ENCODE data around the gene RHOT1.
"Not testable (repeated sequence)": the region's sequence is repeated elsewhere in the genome, so short reads cannot be mapped to it uniquely, and the experiment has no call there.

The RHOT1 gene

GRCh38 chr17:32240750-32241149, 98.4 kb downstream of the RHOT1 start:
- DNase-seq = no peak

- no peak for DNase-seq
Measured at GRCh38 chr17:32241640-32242039, 99.3 kb downstream of the RHOT1 start.

- no peak for DNase-seq
Measured at GRCh38 chr17:32249475-32249874, 107.2 kb downstream of the RHOT1 start.

DNA sequence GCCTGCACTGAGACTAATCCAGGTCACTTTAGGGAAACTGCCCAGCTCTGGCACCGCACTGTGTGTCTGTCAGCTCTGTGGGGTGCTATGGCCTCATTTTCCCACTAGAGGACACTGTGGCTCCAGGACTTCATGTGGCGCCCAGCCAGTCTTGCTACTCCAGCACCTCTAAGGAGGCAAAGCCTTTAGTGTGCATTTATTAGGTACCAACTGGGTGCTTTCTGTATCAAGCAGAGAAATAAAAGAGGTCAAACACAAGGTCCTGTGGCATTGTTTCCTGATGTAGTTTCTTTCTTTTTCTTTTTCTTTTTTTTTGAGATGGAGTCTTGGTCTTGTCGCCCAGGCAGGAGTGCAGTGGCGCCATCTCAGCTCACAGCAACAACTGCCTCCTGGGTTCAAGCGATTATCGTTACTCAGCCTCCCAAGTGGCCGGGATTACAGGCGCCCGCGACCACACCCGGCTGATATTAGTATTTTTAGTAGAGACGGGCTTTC, 110.9 kb downstream of the RHOT1 start:
- peak; percentile 69 for DNase-seq

DNA sequence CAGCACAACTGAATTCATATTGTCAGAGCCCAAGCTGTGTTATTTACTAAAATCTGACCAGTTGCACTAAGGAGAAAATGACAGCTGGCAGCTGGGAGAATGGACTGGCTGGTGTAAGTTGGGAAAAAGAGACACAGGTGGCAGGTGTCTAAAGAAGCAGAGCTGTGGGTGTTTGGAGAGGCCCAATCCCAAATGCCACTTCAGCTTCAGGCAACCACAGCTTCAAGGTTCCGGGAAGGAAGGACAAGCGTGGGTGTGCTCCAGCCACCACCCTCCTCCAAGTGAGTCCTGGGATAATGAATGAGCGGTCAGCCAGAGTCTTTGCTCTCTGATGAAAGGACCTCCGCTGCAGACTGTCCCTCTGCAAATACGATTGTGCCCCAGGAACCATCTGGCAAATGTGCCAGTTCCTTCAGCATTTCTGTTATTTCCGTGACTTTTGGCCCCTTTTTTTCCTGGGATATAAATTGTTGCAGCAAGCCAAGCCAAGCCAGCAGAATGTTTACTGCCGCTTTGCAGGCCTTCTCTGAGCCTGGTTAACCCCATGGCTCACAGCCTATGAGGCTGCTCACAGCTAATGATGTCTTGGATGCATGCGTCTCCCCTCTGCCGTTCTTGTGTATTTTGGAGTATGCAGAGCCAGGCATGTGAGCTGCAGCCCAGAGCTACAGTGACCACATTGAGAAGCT, 113.9 kb downstream of the RHOT1 start:
- DNase-seq = peak; percentile 15

- no peak for DNase-seq
Measured at GRCh38 chr17:32256701-32257019, 114.4 kb downstream of the RHOT1 start.

DNA sequence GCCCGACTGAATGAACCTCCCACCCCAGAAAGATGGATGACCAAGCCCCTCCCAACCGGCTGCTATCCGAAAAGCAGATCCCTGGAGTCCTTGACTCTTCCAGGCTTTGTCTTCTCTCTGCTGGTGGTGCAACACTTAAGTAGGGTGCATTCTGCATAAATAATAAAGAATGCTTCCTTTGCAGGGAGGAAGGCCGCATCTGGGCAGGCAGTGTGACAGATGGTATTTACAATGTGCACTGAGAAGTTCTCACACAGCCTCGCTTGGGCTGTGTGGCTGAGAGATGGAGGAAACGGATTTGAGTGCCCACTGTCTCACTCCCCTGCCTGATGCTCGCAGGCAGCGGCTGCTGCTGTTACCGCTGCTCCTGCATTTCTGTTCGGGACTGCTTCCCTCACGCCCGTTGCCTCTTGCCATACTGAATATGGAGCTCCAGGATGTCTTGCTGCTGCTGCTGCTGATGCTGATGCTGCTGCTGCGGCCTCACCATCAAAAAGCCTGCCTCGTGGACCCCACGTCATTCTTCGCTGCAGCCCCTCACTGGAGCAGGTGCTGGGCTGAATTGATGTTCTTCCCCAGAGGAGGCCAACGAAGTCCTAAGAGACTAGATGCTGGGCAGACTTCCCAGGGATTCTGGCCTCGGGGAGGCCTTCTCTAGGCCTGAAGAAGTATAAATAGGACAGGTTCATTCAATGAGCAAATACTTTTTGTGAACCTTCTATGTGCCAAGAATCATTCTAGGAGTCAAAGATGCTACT, 116.3 kb downstream of the RHOT1 start:
- peak; percentile 97 for DNase-seq

DNA sequence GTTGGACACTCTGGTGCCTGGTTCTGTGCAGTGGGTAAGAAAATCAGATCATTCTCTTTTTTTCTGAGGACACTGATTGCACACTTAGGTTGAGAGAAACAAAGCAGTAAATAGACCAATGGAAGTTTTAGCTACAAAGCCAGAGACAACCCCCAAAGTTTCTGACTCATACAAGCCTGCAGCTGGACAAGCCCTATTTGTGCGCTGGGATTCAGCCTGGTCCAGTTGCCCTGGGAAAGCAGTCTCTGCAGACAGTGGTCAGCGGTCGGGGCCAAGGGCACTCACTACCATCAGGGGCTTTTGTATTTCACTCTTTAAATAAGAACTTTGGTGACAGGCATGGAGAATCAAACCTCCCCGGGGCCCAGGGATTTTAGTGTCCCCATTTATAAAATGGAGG, 117.3 kb downstream of the RHOT1 start:
- DNase-seq = no peak

DNA sequence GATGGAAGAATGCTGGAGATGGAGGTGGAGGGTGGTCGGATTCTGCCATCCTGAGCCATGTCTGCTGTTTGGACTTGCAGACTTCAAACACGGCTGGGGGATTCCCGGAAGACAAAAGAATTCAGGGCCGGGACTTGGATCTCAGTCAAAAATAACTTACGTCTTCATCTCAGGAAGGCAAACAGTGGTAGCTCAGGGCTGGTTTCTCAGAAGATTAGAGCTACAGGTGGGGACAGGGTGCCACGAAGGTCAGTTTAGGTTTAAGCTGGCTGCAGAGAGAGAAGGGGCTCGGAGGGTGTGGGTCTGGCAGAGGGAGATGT, 119.1 kb downstream of the RHOT1 start:
- no peak for DNase-seq

- no peak for DNase-seq
Measured at GRCh38 chr17:32261936-32262510, 119.7 kb downstream of the RHOT1 start.

DNA sequence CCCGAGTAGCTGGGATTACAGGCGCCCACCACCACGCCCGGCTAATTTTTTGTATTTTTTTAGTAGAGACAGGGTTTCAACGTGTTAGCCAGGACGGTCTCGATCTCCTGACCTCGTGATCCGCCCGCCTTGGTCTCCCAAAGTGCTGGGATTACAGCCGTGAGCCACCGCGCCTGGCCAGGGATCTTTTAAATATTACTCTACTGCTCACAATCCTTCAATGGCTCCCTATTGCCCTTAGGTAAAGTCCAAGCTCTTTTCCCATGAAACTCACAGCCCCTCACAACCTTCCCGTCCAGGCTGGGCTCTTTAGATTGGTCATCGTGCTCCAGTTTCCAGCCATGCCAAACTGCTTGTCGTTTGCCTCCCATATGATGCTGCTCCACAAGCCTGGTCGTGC, 121.2 kb downstream of the RHOT1 start:
- not testable (repeated sequence) for DNase-seq

DNA sequence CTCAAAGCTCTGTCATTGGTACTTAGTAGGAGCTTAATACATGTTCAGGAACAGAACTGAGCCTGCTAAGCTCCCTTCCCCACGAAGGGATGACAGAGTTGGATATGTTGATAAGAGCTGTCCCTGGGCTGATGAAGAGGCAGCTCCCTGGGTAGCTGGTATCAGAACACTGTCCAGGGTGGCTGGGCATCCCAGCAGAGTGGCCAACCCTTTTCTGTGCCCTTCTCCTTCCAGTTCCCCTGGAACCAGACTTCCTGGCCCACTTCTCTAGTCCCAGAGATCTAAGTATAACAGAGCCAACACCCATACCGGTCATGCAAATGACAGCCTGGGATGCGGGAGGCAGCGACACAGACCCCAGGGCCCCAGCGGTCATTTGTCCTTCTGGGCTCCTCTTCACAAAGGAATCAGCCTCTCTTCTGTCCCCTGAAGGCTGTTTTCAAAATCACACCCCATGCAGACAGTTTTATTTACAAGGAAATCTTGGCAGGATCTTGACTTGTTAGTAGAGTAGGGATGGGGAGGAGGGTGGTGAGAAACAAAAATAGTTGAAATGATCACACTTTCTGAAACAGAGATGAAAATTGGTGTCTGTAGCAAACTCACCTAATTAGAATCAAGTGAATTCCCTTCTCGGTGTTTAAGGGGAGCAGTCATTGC, 122.0 kb downstream of the RHOT1 start:
- peak; percentile 13 for DNase-seq

DNA sequence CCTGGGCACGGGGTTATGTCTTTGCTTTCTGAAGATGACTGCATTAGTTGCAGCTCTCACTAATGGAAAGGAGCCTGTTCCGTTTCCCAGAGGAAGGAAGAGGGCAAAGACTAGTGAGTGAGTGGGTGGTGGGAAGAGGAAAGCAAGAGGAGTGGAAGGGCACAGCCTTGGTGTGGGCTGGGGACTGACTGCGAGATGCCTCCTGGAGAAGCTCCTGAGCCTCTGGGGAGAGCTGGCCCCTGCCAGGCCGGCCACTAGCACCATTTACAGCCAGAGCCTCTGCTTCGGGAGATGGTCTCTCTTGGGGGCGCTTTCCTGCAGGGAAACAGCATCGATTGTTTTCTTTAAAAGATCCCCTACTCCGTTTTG, 122.5 kb downstream of the RHOT1 start:
- no peak for DNase-seq

- peak; percentile 10 for DNase-seq
Measured at GRCh38 chr17:32265192-32265923, 123.1 kb downstream of the RHOT1 start, which contains the start of gene RHBDL3. TSS of gene RHBDL3 (plus strand) at chr17:32265832. CDS start at chr17:32266190, 358 bp downstream.

DNA sequence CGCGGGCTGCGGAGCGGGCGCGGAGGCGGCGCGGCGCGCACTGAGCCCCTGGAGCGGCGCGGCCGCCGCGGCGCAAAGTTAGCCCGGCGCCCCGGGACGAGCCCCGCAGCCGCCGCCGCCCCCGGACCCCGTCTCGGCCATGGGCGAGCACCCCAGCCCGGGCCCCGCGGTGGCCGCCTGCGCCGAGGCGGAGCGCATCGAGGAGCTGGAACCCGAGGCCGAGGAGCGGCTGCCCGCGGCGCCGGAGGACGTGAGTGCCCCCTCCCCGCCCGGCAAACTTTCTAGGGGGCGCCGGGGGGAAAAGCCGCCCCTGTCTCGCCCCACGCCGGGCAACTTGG, 123.7 kb downstream of the RHOT1 start:
- DNase-seq = no peak

DNA sequence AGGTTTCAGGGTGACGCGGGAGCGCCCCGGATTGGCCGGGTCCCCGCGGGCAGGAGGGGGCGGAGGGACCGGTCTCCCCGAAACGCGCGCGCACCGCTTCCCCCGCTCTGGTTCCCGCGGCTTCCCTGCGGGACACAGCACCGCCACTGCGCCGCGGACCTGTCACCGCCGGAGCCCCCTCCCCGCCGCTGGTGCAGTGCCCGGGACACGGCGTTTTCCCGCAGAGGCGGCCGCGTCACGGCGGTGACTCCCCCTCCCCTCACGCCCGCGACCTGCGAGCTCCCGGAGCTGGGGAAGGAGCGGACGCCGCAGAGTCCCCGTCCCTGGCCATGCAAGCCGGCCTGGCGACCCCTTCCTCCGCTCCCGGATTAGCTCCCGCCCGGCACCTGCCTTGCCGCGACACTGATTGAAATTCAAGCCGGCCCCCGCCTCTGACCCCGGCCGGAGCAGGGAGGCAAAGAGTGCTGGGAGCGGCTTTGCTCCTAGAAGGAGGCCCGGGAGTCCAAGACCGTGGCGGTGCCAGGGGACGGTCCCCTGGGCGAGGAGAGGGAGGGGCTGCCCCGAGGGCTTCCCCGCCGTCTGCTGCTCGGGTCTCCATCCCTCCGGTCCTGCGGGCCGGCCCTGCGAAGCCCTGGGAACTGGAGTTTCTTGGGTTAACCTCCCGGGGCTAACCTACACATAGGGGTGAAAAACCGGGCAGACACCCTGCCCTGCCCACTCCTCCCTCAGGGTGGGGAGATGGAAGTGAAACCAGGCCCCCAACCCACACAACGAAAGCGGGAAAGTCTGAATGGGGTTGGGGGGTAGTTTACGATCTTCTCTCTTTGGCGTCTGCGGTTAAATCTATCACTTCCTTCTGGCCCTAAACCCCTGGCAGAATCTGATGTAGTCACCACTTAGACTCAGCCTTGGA, 124.3 kb downstream of the RHOT1 start:
- no peak for DNase-seq

DNA sequence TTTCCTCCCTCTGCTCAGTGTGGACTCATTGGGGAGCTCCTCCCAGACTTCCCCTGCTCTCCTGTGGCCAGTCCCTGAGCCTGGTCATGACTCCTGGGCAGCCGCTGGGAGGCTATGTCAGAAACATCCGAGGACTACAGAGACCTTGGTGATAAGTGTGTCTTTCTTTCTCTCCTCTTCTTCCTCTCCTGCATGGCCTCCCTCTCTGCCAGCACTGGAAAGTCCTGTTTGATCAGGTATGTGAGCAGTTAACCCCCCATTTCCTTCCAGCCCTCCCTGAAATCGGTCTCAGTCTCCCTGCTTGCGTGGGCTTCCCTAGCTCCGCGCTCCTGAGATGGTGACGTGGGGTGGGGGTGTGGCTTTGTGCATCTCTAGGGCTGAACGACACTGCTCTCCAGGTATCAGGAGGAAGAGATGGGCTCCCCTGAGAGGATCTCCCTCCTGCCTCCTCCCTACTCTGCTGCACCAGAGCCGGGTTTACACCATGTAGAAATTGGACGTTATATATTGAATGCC, 125.4 kb downstream of the RHOT1 start:
- DNase-seq = no peak

- no peak for DNase-seq
Measured at GRCh38 chr17:32268734-32269288, 126.5 kb downstream of the RHOT1 start.

DNA sequence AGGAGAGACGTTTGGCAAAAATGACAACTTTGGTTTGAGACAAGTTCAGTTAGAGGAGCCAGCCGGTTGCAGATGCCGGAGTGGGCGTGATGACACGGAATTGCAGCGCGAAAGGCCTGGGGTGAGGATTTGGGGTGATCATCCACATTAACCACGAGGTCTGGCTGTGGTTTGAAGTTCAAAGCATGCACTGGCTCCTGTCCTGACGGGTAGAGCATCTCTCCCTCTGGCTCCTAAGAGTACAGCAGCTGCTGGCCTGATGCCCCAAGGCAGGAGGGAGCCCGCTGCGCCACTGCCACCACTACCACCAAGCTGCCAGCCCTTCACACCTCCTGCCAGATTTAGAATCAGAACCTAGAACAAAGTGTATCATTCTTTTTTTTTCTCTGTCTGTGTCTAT, 127.1 kb downstream of the RHOT1 start:
- peak; percentile 73 for DNase-seq

GRCh38 chr17:32271844-32272243, 129.5 kb downstream of the RHOT1 start:
- no peak for DNase-seq

DNA sequence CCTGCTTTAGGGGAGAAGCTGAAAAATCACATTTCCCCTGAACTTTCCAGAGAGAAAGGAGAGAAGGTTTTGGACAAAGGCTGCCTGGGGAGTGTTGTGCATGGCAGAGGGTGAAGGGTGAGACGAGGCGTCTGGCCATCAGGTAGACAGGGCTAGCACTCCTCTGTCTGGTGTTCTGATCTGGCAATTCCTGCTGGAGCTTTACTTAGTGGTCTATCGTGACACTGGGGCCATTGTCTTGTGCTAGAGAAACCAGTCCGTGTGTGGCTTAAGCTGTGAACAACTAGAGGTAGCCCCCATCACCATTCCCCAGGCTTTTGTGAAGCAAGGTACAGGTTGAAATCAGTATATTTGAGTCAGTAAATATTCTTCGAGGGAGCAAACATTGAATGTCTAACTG, 131.8 kb downstream of the RHOT1 start:
- no peak for DNase-seq

DNA sequence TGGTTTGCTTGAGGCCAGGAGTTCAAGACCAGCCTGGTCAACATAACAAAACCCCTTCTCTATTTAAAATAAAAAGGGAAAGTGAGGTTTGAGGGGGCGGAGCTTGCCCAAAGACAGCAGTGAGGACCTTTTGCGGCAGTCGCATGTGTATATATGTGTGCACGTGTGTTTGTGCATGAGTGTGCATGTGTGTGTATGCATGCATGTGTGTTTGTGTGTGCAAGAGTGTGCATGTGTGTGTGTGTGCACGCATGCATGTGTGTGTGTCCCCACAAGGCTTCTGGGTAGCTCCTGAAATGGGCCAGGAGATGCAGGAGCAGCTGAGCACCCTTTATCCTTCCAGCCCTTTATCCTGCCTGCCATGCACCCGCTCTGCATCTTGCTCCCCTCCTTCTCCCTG, 132.3 kb downstream of the RHOT1 start:
- no peak for DNase-seq

Measured in NCI-H1694 treated with DMSO at 0.1 percent for 48 hours (cell line).